HG02588 (cell line): ENCODE measurements around the gene PHKB.
"Not testable (repeated sequence)": the region's sequence is repeated elsewhere in the genome, so short reads cannot be mapped to it uniquely, and the experiment has no call there.

ENCODE experiments used
- ATAC-seq: cut with Tn5 transposase; IDR thresholded peaks from one replicate; pipeline ENCODE4 v1.9.1; 2021; ENCODE audit warnings: mild to moderate bottlenecking, moderate library complexity; ENCODE audit not compliant: unreplicated experiment

The PHKB gene

DNA sequence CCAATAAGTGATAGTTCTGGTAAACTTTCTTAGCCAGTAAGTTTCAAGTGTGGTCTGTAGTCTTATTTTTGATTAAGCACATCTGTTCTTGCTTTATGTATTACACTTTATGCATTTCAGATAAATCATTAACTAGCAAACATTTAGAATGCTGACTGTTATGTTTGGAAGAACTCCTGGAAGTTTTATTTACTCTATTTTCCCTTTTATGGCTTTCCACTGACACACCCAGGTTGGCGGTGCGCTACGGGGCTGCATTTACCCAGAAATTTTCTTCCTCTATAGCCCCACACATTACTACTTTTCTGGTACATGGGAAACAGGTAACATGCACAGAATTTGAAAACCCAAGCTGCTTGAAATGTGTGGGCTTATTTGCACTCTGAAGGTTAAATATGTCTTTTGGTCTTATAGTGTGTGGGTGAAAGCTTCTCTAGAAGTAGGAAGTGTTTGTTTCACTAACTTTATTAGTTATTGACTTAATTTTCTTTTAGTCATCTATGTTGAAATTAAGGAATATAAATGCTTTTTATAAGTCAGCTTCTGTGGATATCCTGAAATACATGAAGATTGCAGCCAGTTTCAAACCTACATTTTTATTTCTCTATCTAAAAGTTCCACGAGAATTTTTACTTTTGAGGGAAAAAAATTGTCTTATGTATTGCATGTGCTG is 203.7 kb downstream of the PHKB start:
- no peak for ATAC-seq

DNA sequence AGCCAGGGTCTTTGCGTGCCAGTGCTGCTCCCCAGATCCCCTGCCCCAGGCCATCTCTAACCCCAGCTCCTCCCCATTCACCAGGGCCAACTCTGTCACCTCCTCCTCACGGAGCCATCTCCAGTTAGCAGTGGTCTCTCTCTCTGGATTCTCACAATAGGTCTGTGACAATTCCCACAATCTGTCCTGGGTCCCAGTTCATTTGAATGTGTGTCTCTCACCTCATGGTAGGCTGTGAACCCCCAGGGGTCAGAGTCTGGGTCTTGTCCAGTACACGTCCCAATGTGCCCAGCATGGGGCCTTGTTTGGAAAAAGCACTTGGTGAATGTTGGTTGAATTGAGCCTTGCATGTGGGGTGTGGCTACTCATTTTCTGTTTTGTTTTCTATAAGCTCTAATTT is 205.3 kb downstream of the PHKB start:
- no peak for ATAC-seq

DNA sequence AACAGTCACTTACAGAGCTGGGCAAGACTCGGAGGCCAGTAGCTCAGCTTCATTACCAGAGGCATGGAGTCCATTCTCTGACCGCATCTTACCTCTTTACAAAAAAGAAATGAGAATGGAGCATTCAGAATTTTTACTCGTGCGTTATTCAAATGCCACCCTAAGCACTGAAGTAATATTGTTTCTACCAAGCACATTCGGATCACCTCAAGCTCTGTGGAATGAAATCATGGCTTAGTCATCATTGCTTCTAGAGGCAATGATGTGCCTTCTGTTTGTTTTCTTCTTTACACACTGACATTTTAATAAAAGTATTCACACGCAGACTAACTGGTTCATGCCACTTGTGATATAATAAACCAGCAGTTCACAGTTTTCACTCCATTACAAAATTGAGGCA is 206.8 kb downstream of the PHKB start:
- no peak for ATAC-seq

DNA sequence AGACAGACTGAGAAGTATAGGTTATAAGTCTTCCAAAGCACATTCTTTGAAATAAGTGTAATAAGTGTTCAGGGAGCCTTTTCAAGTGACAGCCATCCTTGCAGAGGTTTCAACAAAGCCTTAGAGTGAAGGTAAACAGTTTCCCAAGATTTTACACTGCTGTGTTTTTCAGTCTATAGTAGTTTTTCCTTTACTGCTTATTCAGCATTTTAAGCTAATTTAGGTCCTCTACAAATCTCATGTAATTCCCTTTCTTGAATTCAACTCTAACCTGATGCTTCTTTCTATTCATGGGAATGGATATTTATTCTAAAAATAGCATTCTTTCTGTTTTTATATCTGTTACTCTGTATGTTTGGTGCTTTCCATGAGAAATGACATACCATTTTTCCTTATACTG is 211.3 kb downstream of the PHKB start:
- ATAC-seq: no peak

DNA sequence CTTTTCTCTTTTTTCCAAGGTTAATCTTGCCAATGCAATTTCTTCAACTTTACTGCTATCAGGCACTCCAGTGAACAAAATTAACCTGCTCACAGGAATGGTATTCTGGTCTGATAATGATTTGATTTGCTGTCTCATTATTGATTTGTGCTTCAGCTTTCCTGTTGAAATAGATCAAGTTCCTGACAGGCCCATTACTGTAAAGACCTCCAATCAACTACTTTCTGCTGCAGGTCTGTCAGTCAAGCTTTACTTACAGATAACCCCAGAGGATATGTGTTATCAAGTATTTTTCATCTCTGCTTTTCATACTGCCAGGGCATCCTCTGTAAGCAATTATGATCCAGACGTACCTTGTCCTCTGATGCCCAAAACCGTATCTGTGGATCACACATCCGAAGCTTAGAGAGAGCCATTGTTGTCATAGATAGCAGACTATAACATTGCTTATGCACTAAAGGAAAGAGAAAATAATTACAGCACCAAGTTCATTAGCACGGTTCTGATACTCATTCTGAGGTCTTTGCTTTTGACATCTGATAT is 215.6 kb downstream of the PHKB start:
- no peak for ATAC-seq

DNA sequence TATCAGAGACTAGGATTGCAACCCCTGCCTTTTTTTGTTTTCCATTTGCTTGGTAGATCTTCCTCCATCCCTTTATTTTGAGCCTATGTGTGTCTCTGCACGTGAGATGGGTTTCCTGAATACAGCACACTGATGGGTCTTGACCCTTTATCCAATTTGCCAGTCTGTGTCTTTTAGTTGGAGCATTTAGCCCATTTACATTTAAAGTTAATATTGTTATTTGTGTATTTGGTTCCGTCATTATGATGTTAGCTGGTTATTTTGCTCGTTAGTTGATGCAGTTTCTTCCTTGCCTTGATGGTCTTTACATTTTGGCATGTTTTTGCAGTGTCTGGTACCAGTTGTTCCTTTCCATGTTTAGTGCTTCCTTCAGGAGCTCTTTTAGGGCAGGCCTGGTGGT is 220.4 kb downstream of the PHKB start:
- not testable (repeated sequence) for ATAC-seq

DNA sequence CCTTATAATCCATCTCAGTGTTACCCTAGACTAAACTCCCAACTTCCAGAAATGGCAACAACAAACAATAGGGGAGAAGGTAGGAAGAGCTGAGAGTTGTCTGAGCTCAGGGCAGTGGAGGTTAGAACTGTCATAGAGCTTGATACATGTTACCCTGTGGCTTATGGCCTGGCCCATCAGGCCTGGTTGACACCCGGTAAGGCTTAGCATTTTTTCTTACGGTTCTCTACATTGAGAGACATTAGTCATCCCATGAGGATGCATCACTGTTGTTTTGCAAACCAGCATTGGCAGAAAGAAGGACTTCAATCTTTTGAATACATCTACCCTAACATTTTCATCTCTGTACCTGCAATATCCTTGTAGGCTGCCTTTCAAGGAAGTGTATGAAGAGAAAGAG is 226.6 kb downstream of the PHKB start:
- ATAC-seq: no peak

DNA sequence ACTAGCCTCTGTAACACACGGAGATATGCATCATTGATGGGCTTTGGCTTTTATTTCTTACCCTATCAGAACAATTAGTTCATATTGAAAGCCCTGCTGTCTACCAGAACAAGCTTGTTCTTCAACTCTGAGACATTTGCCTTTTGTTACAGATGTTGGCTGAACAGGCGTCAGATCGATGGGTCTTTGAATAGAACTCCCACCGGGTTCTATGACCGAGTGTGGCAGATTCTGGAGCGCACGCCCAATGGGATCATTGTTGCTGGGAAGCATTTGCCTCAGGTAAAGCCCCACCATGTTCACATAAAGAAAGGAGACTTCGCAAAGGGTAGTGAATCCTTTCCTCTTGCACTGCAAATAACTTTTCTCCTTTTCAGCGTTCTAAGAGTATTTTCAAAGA is 232.1 kb downstream of the PHKB start:
- no peak for ATAC-seq

DNA sequence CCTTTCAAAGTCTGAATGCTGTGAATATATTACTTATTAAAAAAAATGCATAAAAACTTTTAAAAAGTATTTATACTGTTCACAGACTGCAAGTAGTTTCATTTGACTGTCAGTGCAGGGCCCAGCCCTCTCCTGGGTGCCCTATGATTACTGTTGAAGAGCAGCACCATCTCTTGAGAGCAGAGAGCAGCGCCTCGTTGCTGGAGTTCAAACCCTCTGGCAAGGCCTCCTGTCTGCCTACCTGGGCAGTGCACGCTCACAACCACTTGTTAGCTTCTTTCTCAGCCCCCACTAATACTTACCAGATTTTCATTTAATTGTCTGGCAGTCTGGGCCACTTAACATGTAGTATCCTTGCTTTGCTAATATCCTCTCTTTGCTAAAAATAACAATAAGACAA is 233.4 kb downstream of the PHKB start:
- no peak for ATAC-seq

DNA sequence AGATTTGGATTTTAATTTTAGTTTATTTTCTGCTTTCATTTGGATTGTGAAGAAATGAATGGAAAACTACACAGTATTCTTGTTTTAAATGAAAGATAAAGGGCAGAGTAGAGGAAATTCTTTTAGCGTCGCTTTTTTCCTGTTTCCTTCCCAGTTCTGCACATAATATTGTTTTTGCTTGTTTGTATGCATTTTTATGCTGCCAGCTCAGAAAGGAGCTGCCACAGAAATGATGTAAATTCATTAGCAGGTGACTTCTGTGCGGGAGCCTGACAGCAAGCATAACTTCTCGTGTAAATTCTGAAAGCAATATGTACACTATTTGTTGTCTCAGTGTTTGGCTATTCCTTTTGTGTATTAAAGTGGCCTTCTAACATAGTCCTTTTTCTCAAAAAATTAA is 234.6 kb downstream of the PHKB start:
- no peak for ATAC-seq

DNA sequence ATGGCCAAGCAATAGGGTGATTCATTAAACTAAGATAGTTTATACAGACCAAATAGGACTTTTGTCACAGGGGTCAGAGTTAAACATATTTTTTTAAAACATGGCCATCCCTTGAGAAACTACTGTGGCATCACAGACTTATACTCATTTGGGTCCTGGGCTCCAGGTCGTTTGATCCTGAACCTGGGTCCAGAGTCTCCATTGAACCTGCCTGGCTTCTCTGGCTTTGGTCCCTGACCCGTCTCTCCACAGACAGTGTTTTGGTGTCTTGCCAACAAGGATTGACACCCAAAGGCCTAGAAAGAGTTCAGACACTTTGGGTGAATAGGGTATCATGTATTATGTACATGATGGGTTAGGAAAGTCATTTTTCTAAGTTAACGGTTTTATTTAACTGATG is 236.7 kb downstream of the PHKB start:
- ATAC-seq: no peak

DNA sequence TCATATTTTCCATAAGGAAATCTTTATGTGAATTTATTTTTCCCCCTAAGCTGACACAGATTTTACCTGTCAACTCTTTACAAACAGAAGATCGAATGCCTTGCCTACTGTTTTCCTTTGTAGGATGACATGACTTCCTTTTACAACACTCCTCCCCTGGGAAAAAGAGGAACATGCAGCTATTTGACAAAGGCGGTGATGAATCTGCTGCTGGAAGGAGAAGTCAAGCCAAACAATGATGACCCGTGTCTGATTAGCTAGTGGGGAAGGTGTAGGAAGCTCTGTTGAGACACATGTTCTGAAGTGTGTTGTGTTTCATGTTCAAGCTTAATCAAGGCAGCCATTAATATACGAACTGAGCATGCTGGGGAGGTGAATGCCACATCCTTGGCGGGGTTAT is 238.0 kb downstream of the PHKB start:
- no peak for ATAC-seq

DNA sequence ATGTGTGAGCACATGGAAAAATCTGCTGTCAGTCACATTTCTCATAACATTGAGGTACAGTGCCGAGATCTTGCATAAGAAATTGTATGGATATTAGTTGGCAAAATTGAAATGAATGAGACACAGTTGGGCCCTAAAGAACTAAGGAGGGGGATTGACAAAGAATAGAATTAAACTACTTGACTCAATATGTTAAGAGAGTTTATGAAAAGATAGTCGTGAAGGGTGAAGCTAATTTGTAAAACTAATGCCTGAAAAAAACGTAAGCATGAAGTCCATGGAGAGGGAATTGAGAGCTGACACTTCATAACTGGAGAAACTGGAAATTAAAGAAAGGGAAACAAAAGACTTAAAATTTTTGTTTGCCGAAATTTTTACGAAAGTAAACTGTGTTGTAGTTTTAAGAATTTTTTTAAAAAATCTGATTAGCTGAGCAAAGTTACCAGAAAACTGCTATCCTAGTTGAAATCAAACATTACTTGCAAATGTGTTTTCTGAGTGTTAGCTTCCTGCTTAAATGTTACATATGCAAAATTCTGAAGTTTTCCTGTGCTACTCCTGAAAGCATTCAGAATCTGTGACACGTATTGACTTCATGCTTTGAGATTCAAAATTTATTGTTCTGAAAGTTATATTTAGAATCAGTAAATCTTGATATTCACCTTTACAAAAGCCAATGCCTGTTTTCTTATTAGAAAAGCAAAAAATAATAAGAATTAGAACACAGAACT is 239.9 kb downstream of the PHKB start:
- no peak for ATAC-seq

DNA sequence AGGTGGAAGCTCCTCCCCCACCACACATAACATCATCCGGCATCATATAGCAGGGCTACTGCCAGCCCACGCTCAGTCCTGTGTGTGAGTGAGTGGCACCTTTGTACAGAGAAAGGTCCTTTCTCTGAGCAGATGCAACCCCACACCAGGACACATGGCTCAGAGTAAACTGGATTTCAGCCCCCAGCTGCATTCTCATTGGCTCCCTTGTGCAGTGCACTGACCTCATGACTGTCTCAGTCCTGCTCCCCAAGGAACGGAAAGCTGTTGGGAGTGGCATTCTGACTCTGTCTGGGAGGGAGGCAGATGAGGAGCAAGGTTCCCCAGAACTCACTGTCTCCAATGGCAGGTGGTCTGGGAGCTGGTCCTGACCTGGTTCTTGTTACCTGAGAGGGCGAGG is 244.1 kb downstream of the PHKB start:
- no peak for ATAC-seq

DNA sequence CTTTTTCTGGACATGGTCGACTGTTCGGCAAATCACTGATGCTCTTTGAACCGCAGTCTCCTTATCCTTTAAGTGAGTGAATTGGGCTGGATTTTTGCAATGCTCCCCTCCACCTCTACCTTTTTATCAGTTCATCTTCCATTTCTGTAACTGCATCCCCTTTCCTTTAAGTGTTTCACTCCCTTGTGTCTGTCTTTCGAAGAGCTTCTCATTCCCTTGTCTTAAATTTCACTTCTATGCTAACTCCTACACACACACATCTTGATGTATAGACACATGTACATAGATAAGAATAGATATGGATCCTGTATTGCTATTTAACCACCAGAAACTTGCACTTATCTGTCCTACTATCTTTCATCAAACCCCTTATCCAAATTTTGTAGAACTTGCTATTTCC is 250.7 kb downstream of the PHKB start:
- no peak for ATAC-seq

DNA sequence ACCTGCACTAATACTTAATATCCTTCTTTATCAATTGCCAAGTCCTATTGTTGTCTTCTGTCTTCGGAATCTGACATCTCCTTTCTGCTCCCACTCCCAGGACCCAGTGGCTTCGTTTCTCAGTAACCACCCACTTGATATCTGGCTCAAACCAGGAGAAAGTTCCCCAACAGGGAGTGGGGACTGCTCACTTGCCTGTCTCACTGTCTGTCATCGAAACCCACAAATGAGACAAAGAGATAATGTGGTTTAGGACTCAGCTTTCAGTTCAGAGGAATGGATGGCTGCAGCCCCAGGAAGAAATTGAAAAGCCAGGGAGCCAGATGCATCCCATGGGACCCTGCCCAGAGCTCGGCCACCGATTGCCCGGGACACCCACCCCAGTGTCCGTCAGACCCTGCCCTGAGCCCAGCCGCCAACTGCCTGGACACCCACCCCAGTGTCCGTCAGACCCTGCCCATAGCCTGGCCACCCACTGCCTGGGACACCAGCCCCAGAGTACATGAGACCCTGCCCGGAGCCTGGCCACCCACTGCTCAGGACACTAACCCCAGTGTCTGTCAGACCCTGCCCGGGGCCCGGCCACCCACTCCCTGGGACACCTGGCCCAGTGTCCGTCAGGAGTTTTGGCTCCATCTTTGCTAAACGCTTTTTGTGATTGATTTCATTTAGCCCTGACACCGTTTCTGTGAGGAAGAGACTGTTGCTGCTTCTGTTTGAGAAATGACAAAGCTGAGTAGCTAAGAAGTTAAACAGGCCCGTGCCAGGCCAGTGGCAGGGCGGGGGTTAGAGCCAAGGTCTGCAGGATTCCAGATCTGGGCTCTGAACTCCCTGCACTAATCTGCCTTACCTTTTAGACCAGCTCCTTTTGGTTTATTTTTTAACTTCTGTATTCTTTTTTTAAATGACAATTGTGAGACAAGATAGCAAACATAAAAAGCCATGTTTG is 251.4 kb downstream of the PHKB start:
- ATAC-seq: no peak

DNA sequence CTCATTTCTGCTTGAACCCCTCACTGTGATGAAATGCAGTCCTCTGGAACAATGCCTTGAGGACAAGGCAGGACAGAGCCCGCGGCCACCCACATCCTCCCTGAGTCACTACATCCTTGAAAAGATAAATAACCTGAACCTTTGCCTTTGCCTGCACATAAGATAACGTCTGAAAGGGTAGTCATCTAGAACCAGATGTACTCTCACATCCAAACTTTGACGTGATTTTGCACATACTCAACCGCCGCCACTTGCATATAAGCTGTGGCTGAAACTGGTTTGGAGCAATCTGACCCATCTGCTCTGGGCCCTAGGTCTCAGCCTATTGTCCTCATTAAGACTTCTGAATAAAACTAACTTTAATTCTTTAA is 252.1 kb downstream of the PHKB start:
- ATAC-seq: no peak

DNA sequence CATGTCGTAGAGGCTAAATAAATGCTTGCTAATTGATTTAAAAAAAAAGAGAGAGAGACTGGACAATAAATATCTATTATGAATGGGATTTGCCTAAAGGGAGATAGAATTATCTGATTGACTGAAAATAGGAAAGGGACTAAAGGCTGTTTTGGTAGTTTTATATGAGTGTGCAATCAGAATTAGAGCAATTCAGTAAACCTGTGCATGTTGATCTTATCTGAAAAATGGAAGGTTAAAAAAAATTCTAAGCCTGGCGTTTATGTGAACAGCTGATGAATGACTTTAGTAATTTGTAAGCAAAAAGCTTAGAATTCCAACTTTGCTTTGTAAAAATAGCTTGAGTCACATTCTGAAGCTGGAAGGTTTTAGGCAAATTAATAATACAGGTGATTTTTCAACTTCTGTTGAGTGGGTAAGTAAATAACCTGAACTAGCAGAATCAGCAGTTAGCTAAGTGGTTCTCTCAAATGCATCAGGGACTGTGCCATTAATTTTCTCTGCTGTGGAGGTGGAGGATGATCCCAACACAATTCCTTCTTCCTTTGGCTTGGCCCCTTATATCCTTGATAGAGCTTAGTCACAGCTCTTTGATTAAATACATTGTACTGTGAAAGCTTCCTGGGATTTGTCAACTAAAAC is 254.4 kb downstream of the PHKB start:
- ATAC-seq: no peak

DNA sequence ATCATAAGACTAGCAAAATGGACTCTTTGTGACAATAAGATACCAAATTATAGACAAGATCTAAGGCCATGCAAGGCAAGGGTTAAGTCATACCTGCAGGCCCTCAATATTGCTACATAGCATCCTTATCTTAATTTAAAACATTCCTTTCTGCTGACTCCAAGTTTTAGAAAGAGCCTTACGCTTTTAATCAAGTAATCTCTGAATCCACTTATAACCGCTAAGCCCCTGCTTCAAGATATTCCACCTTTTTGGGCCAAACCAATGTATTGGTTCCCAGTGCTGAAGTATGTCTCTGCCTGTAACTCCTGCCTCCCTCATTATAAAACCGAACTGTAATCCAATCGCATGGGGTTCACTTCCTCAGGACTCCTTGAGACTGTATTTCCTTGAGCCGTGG is 255.4 kb downstream of the PHKB start:
- ATAC-seq: no peak

DNA sequence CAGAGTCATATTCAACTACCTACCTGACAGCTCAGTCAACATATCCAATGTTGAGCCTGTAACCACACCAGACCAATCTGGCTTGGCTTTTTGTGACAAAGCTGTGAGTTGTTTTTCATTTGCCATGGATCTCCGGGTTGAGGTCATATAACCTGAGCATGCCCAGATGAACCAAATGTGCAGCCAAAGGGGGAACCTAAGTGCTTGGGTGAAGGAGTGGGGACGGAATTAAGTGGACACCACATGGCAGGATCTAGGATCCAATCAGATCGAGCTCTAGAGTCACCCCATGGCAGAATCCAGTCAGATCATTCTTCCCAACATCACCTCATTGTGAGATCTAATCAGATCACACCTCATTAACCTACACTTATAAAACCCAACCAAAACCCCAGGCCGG is 258.6 kb downstream of the PHKB start:
- no peak for ATAC-seq

DNA sequence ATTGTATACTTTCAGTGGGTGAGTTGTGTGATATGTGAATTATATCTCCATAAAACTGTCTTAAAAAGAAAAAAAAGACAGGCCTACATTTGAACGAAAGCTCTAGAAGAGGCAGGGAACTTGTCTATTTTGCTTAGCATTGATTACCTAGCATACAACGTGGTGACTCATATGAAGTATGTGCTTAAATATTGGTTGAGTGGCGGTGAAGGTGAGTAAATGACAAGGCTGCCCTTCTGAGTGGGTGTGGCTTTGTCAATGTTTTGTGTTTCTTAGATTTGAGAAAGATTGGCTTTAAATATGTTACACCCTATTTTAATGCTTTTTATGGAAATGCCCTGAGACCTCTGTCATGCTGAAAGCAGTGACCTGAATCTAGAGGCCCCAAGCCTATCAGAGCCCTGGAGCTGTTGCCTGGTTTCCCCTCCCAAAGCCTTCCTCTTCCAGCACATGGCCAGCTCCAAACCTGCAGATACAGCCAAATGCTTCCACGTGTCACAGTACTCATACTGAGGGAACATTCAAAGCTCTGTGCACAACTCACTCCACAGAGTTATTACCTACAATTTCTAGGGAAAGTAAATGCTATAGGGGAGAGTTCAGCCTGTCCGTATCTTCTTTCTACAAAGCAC is 260.0 kb downstream of the PHKB start:
- ATAC-seq: no peak
